ENCODE data around the gene PLPPR2. TPM values are rescaled to one million over a fixed set of nuclear protein-coding genes. Genes with fewer than 3 reads are reported as not detected.
"Not testable (repeated sequence)": the region's sequence is repeated elsewhere in the genome, so short reads cannot be mapped to it uniquely, and the experiment has no call there.

Gene PLPPR2
- total RNA-seq, 1 experiment from 2014 or later, result 19.5 TPM

- Mint-ChIP-seq H3K4me3 (ENCODE audit: unreplicated experiment) (peak within 1 kb of the TSS; percentile 74), H3K4me1 (ENCODE audit: insufficient read depth, unreplicated experiment) (peaks cover 16% of the 10 kb centered on the region), H3K36me3 (ENCODE audit: insufficient read depth, unreplicated experiment) (peaks cover 49% of the 10 kb centered on the region), H3K9me3 (ENCODE audit: unreplicated experiment) (no peaks in the 10 kb centered on the region), H3K27me3 (ENCODE audit: insufficient read depth, unreplicated experiment) (no peaks in the 10 kb centered on the region), H3K27ac (ENCODE audit: low read depth, unreplicated experiment) (peak within 1 kb of the TSS; percentile 59)
- peak; percentile 93 for DNase-seq (ENCODE audit: unreplicated experiment)
- TF ChIP-seq CTCF (IDR thresholded peaks at IDR 0.05; ENCODE audit: unreplicated experiment), result no peak
- CTCF ChIA-PET, result interaction anchor here (0.6 to 2.0 kb wide), 6 partner anchors 11 to 735 kb away, joined by 3 to 7 read pairs (median 3); no protein-coding TSS in a partner anchor
- intact Hi-C loops (cut with micrococcal nuclease), result no loop called here
- POLR2A ChIA-PET, result interaction anchor here (0.6 to 4.0 kb wide), 15 partner anchors 7 to 258 kb away, joined by 3 to 43 read pairs (median 5); partner anchors contain the start of genes ELOF1 and SWSAP1
- no TSS peak for BruUV-seq (replicated peaks)
Measured at GRCh38 chr19:11339254-11340098, 15.8 kb upstream of the PLPPR2 start, which contains the start of gene RAB3D. Gene RAB3D (minus strand): TSS chr19:11339657. CDS start chr19:11337399, 2,258 bp downstream.

GRCh38 chr19:11340099-11340467 lies 15.1 kb upstream of the PLPPR2 start:
- H3K4me1 Mint-ChIP-seq (ENCODE audit: insufficient read depth, unreplicated experiment), result peaks cover 22% of the 10 kb centered on the region
- intact Hi-C loops (cut with micrococcal nuclease); H3K27ac Mint-ChIP-seq (ENCODE audit: low read depth, unreplicated experiment); BruUV-seq (replicated peaks); H3K27me3 Mint-ChIP-seq (ENCODE audit: insufficient read depth, unreplicated experiment); DNase-seq (ENCODE audit: unreplicated experiment); H3K9me3 Mint-ChIP-seq (ENCODE audit: unreplicated experiment): not testable (repeated sequence)
- ChIA-PET POLR2A (interaction anchor here (0.8 to 4.0 kb wide), 6 partner anchors 14 to 41 kb away, joined by 3 to 43 read pairs (median 7); partner anchors contain the start of gene SWSAP1), CTCF (interaction anchor here (0.9 to 2.0 kb wide), 5 partner anchors 12 to 202 kb away, joined by 3 to 7 read pairs (median 3); no protein-coding TSS in a partner anchor)
- peak overlapping the region; percentile 74 for H3K4me3 Mint-ChIP-seq (ENCODE audit: unreplicated experiment)
- H3K36me3 Mint-ChIP-seq (ENCODE audit: insufficient read depth, unreplicated experiment), result peaks cover 44% of the 10 kb centered on the region

- intact Hi-C loops (cut with micrococcal nuclease), result no loop called here
- H3K27ac Mint-ChIP-seq (ENCODE audit: low read depth, unreplicated experiment), result no peak overlapping the region
Measured at GRCh38 chr19:11342429-11342828, 12.8 kb upstream of the PLPPR2 start.

More at GRCh38 chr19:11342429-11342828, 12.8 kb upstream of the PLPPR2 start:
- Mint-ChIP-seq H3K36me3 (ENCODE audit: insufficient read depth, unreplicated experiment) (peaks cover 20% of the 10 kb centered on the region), H3K4me3 (ENCODE audit: unreplicated experiment) (no peak overlapping the region), H3K4me1 (ENCODE audit: insufficient read depth, unreplicated experiment) (peaks cover 42% of the 10 kb centered on the region), H3K9me3 (ENCODE audit: unreplicated experiment) (no peaks in the 10 kb centered on the region), H3K27me3 (ENCODE audit: insufficient read depth, unreplicated experiment) (no peaks in the 10 kb centered on the region)
- BruUV-seq (replicated peaks), result no TSS peak
- no peak for DNase-seq (ENCODE audit: unreplicated experiment)
- ChIA-PET CTCF (interaction anchor here (0.6 kb wide), 1 partner anchor 40 kb away, joined by 3 read pairs; no protein-coding TSS in a partner anchor), POLR2A (interaction anchor here (0.6 to 2.4 kb wide), 3 partner anchors 18 to 98 kb away, joined by 3 to 11 read pairs (median 5); no protein-coding TSS in a partner anchor)
- TF ChIP-seq CTCF (IDR thresholded peaks at IDR 0.05; ENCODE audit: unreplicated experiment), result no peak

All from MCF 10A (cell line).